ENCODE measurements around the gene BTBD9.
A peak's percentile ranks its signal among the peaks of the same experiment; 100 is the strongest.

Gene BTBD9

DNA sequence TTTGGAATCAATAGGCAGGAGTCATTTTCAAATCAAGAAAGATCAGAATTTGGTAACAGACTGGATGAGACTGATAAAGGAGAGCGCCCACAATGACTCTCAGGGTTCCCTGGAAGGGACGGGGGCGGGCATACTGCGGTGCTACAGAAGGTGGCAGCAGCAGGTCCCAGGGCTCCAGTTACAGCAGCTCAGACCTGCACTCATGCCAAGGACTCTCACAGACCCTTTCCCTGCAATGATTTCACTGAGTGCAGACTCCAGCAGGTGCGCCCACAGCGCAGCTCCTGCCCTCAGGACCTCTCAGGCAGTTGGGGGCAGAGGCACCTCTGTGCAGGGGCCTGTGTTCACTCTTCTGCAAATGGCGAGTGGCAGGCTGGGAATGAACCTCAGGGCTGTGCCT, 460.4 kb downstream of the BTBD9 start:
- no peak overlapping the region for H2BK15ac ChIP-seq (ENCODE audit: low read depth, poor library complexity, severe bottlenecking)
- no peak overlapping the region for H2AFZ ChIP-seq (ENCODE audit: low read depth, low read length)
- peak overlapping the region in 1 of 2 experiments; percentile 35 for H3K14ac ChIP-seq (ENCODE audit: low read length in 2 of 2)
- H3K27ac ChIP-seq (ENCODE audit: low read length, poor library complexity, severe bottlenecking), result no peak overlapping the region
- no peak overlapping the region for H4K91ac ChIP-seq (ENCODE audit: low read length)
- no peak overlapping the region for H3K4ac ChIP-seq (ENCODE audit: low read depth in 1 of 2, low read length in 2 of 2)
- H2BK120ac ChIP-seq (ENCODE audit: low read depth, low read length), result no peak overlapping the region
- H3K27me3 ChIP-seq (ENCODE audit: control insufficient read depth in 1 of 2, insufficient read depth in 1 of 2, low read length in 2 of 2), result no peaks in the 10 kb centered on the region
- no peaks in the 10 kb centered on the region for H3K79me1 ChIP-seq (replicated peaks; ENCODE audit: low read length, poor library complexity, severe bottlenecking)
- H3K9me3 ChIP-seq (ENCODE audit: control insufficient read depth, low read length), result no peaks in the 10 kb centered on the region
- peaks cover under 1 to 16% of the 10 kb centered on the region in 2 experiments for H3K36me3 ChIP-seq (ENCODE audit: control insufficient read depth in 1 of 2, insufficient read depth in 2 of 2, low read depth in 1 of 2, low read length in 2 of 2)
- no peak overlapping the region for H2BK12ac ChIP-seq (ENCODE audit: low read length in 2 of 2)
- H3K23ac ChIP-seq (ENCODE audit: low read length in 2 of 2), result no peak overlapping the region
- H2AK5ac ChIP-seq (ENCODE audit: low read length, severe bottlenecking), result no peak overlapping the region
- no peak overlapping the region for H3K4me3 ChIP-seq (ENCODE audit: insufficient read depth in 1 of 2, low read depth in 1 of 2, low read length in 2 of 2)
- H3K18ac ChIP-seq (ENCODE audit: low read depth in 1 of 2, low read length in 2 of 2), result no peak overlapping the region
- no peak overlapping the region for H3K4me2 ChIP-seq (ENCODE audit: low read length, poor library complexity, severe bottlenecking)
- no peak overlapping the region for H2BK5ac ChIP-seq (ENCODE audit: low read depth, low read length, poor library complexity, severe bottlenecking)
- no peak for DNase-seq
- no peak overlapping the region for H3K9ac ChIP-seq (ENCODE audit: low read length)
- H3K4me1 ChIP-seq (ENCODE audit: control insufficient read depth, insufficient read depth, low read depth, low read length), result no peaks in the 10 kb centered on the region
- no peak overlapping the region for H4K8ac ChIP-seq (ENCODE audit: low read length)
- whole genome bisulfite sequencing, result 98% methylated on average over 7 of the region's 7 CpGs

DNA sequence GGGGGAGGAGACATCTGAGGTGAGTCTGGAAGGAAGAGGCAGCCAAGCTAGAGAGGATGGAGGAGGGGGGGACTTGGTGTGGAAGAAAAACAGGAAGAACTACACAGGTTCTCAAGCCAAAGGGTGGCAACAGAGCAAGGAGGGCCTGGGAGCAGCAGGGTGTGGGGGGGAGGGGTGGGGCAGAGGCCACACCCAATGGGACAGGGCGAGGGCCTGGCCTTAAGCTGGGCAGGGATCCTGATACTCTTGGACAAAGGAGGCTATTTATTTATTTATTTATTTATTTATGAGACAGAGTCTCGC, 461.2 kb downstream of the BTBD9 start:
- H3K4ac ChIP-seq (ENCODE audit: low read depth in 1 of 2, low read length in 2 of 2), result no peak overlapping the region
- H3K36me3 ChIP-seq (ENCODE audit: control insufficient read depth in 1 of 2, insufficient read depth in 2 of 2, low read depth in 1 of 2, low read length in 2 of 2), result peaks cover 8 to 23% of the 10 kb centered on the region in 2 experiments
- no peak overlapping the region for H3K9ac ChIP-seq (ENCODE audit: low read length)
- no peak overlapping the region for H3K4me3 ChIP-seq (ENCODE audit: insufficient read depth in 1 of 2, low read depth in 1 of 2, low read length in 2 of 2)
- no peaks in the 10 kb centered on the region for H3K79me1 ChIP-seq (replicated peaks; ENCODE audit: low read length, poor library complexity, severe bottlenecking)
- H2BK120ac ChIP-seq (ENCODE audit: low read depth, low read length), result no peak overlapping the region
- no peak overlapping the region for H3K4me2 ChIP-seq (ENCODE audit: low read length, poor library complexity, severe bottlenecking)
- H3K27ac ChIP-seq (ENCODE audit: low read length, poor library complexity, severe bottlenecking), result no peak overlapping the region
- H2BK12ac ChIP-seq (ENCODE audit: low read length in 2 of 2), result no peak overlapping the region
- H2AK5ac ChIP-seq (ENCODE audit: low read length, severe bottlenecking), result no peak overlapping the region
- H2BK15ac ChIP-seq (ENCODE audit: low read depth, poor library complexity, severe bottlenecking), result no peak overlapping the region
- peak overlapping the region; percentile 57 for H4K8ac ChIP-seq (ENCODE audit: low read length)
- peak overlapping the region in 1 of 2 experiments; percentile 45 for H3K14ac ChIP-seq (ENCODE audit: low read length in 2 of 2)
- 100% methylated on average over 1 of the region's 2 CpGs for WGBS
- H4K91ac ChIP-seq (ENCODE audit: low read length), result peak overlapping the region; percentile 12
- no peaks in the 10 kb centered on the region for H3K9me3 ChIP-seq (ENCODE audit: control insufficient read depth, low read length)
- H3K18ac ChIP-seq (ENCODE audit: low read depth in 1 of 2, low read length in 2 of 2), result no peak overlapping the region
- no peak overlapping the region for H2AFZ ChIP-seq (ENCODE audit: low read depth, low read length)
- no peaks in the 10 kb centered on the region for H3K4me1 ChIP-seq (ENCODE audit: control insufficient read depth, insufficient read depth, low read depth, low read length)
- no peak overlapping the region for H3K23ac ChIP-seq (ENCODE audit: low read length in 2 of 2)
- no peaks in the 10 kb centered on the region for H3K27me3 ChIP-seq (ENCODE audit: control insufficient read depth in 1 of 2, insufficient read depth in 1 of 2, low read length in 2 of 2)
- H2BK5ac ChIP-seq (ENCODE audit: low read depth, low read length, poor library complexity, severe bottlenecking), result no peak overlapping the region
- DNase-seq, result no peak

GRCh38 chr6:38177882-38178583, 461.7 kb downstream of the BTBD9 start:
- no peak for DNase-seq
- no peak overlapping the region for H3K27ac ChIP-seq (ENCODE audit: low read length, poor library complexity, severe bottlenecking)
- H4K91ac ChIP-seq (ENCODE audit: low read length), result peak overlapping the region; percentile 12
- H3K9me3 ChIP-seq (ENCODE audit: control insufficient read depth, low read length), result no peaks in the 10 kb centered on the region
- no peak overlapping the region for H3K9ac ChIP-seq (ENCODE audit: low read length)
- H3K4me2 ChIP-seq (ENCODE audit: low read length, poor library complexity, severe bottlenecking), result no peak overlapping the region
- H2AFZ ChIP-seq (ENCODE audit: low read depth, low read length), result no peak overlapping the region
- no peak overlapping the region for H3K18ac ChIP-seq (ENCODE audit: low read depth in 1 of 2, low read length in 2 of 2)
- peak overlapping the region in 1 of 2 experiments; percentile 45 for H3K14ac ChIP-seq (ENCODE audit: low read length in 2 of 2)
- H3K23ac ChIP-seq (ENCODE audit: low read length in 2 of 2), result no peak overlapping the region
- peak overlapping the region; percentile 57 for H4K8ac ChIP-seq (ENCODE audit: low read length)
- H2BK12ac ChIP-seq (ENCODE audit: low read length in 2 of 2), result no peak overlapping the region
- H3K4ac ChIP-seq (ENCODE audit: low read depth in 1 of 2, low read length in 2 of 2), result no peak overlapping the region
- no peak overlapping the region for H2BK15ac ChIP-seq (ENCODE audit: low read depth, poor library complexity, severe bottlenecking)
- WGBS, result 85% methylated on average over 14 of the region's 14 CpGs
- no peaks in the 10 kb centered on the region for H3K4me1 ChIP-seq (ENCODE audit: control insufficient read depth, insufficient read depth, low read depth, low read length)
- no peak overlapping the region for H2BK5ac ChIP-seq (ENCODE audit: low read depth, low read length, poor library complexity, severe bottlenecking)
- peaks cover 13 to 24% of the 10 kb centered on the region in 2 experiments for H3K36me3 ChIP-seq (ENCODE audit: control insufficient read depth in 1 of 2, insufficient read depth in 2 of 2, low read depth in 1 of 2, low read length in 2 of 2)
- no peak overlapping the region for H3K4me3 ChIP-seq (ENCODE audit: insufficient read depth in 1 of 2, low read depth in 1 of 2, low read length in 2 of 2)
- H2AK5ac ChIP-seq (ENCODE audit: low read length, severe bottlenecking), result no peak overlapping the region
- H3K27me3 ChIP-seq (ENCODE audit: control insufficient read depth in 1 of 2, insufficient read depth in 1 of 2, low read length in 2 of 2), result no peaks in the 10 kb centered on the region
- no peaks in the 10 kb centered on the region for H3K79me1 ChIP-seq (replicated peaks; ENCODE audit: low read length, poor library complexity, severe bottlenecking)
- no peak overlapping the region for H2BK120ac ChIP-seq (ENCODE audit: low read depth, low read length)

GRCh38 chr6:38176797-38177751, 462.7 kb downstream of the BTBD9 start:
- no peaks in the 10 kb centered on the region for H3K27me3 ChIP-seq (ENCODE audit: control insufficient read depth in 1 of 2, insufficient read depth in 1 of 2, low read length in 2 of 2)
- H2BK12ac ChIP-seq (ENCODE audit: low read length in 2 of 2), result no peak overlapping the region
- no peak overlapping the region for H2AK5ac ChIP-seq (ENCODE audit: low read length, severe bottlenecking)
- DNase-seq, result no peak
- no peak overlapping the region for H3K4ac ChIP-seq (ENCODE audit: low read depth in 1 of 2, low read length in 2 of 2)
- H3K4me1 ChIP-seq (ENCODE audit: control insufficient read depth, insufficient read depth, low read depth, low read length), result no peaks in the 10 kb centered on the region
- no peaks in the 10 kb centered on the region for H3K9me3 ChIP-seq (ENCODE audit: control insufficient read depth, low read length)
- H4K8ac ChIP-seq (ENCODE audit: low read length), result no peak overlapping the region
- no peak overlapping the region for H3K14ac ChIP-seq (ENCODE audit: low read length in 2 of 2)
- H2AFZ ChIP-seq (ENCODE audit: low read depth, low read length), result no peak overlapping the region
- H3K4me3 ChIP-seq (ENCODE audit: insufficient read depth in 1 of 2, low read depth in 1 of 2, low read length in 2 of 2), result no peak overlapping the region
- peaks cover 13 to 24% of the 10 kb centered on the region in 2 experiments for H3K36me3 ChIP-seq (ENCODE audit: control insufficient read depth in 1 of 2, insufficient read depth in 2 of 2, low read depth in 1 of 2, low read length in 2 of 2)
- WGBS, result 70% methylated on average over 32 of the region's 32 CpGs
- H3K23ac ChIP-seq (ENCODE audit: low read length in 2 of 2), result no peak overlapping the region
- H2BK5ac ChIP-seq (ENCODE audit: low read depth, low read length, poor library complexity, severe bottlenecking), result no peak overlapping the region
- H3K18ac ChIP-seq (ENCODE audit: low read depth in 1 of 2, low read length in 2 of 2), result no peak overlapping the region
- H2BK120ac ChIP-seq (ENCODE audit: low read depth, low read length), result no peak overlapping the region
- no peak overlapping the region for H3K4me2 ChIP-seq (ENCODE audit: low read length, poor library complexity, severe bottlenecking)
- no peak overlapping the region for H4K91ac ChIP-seq (ENCODE audit: low read length)
- no peak overlapping the region for H3K27ac ChIP-seq (ENCODE audit: low read length, poor library complexity, severe bottlenecking)
- no peak overlapping the region for H2BK15ac ChIP-seq (ENCODE audit: low read depth, poor library complexity, severe bottlenecking)
- H3K9ac ChIP-seq (ENCODE audit: low read length), result no peak overlapping the region
- no peaks in the 10 kb centered on the region for H3K79me1 ChIP-seq (replicated peaks; ENCODE audit: low read length, poor library complexity, severe bottlenecking)

All from mesenchymal stem cell (in vitro differentiated cells and primary cell).